ENCODE measurements around the gene LTBP3. TPM values are rescaled to one million over a fixed set of nuclear protein-coding genes. Genes with fewer than 3 reads are reported as not detected.

Gene LTBP3
- total and polyA plus RNA-seq, 12 donors = 40.2 to 362 (median 221) TPM

- no peak for DNase-seq
- no peak for TF ChIP-seq CTCF (IDR thresholded peaks at IDR 0.05)
- TF ChIP-seq POLR2A (IDR thresholded peaks at IDR 0.05) = no peak
- Histone ChIP-seq H3K4me1 (replicated peaks in 1 of 2) (peaks cover 3 to 28% of the 10 kb centered on the region in 2 donors), H3K36me3 (replicated peaks in 1 of 2) (peaks cover 0 to 27% of the 10 kb centered on the region in 2 donors), H3K27me3 (no peaks in the 10 kb centered on the region), H3K27ac (no peak overlapping the region), H3K9me3 (replicated peaks in 1 of 3) (no peaks in the 10 kb centered on the region), H3K4me3 (no peak overlapping the region)
- 81 to 89% (median 88%) methylated on average over 1 to 3 of the region's 3 CpGs for WGBS, 4 donors
- intact Hi-C loops (cut with DNase I) = no loop called here
Observed at GRCh38 chr11:65581928-65582327, 23.8 kb upstream of the LTBP3 start.

- H3K4me1 ChIP-seq (replicated peaks in 1 of 2) = peaks cover 6 to 24% of the 10 kb centered on the region in 2 donors
- H3K27me3 ChIP-seq = no peaks in the 10 kb centered on the region
- DNase-seq = no peak
- 85 to 97% (median 95%) methylated on average over 7 to 8 of the region's 8 CpGs for WGBS, 4 donors
- H3K9me3 ChIP-seq (replicated peaks in 1 of 3) = no peaks in the 10 kb centered on the region
- TF ChIP-seq CTCF (IDR thresholded peaks at IDR 0.05) (no peak), POLR2A (IDR thresholded peaks at IDR 0.05) (no peak)
- intact Hi-C loops (cut with DNase I) = no loop called here
- no peak overlapping the region for H3K4me3 ChIP-seq
- H3K36me3 ChIP-seq (replicated peaks in 1 of 2) = peaks cover 0 to 27% of the 10 kb centered on the region in 2 donors
- no peak overlapping the region for H3K27ac ChIP-seq
Observed at GRCh38 chr11:65580756-65581155, 22.6 kb upstream of the LTBP3 start.

- Histone ChIP-seq H3K27me3 (no peaks in the 10 kb centered on the region), H3K36me3 (replicated peaks in 1 of 2) (peaks cover 0 to 27% of the 10 kb centered on the region in 2 donors), H3K9me3 (replicated peaks in 1 of 3) (no peaks in the 10 kb centered on the region), H3K4me3 (no peak overlapping the region), H3K27ac (no peak overlapping the region), H3K4me1 (replicated peaks in 1 of 2) (peaks cover 6 to 24% of the 10 kb centered on the region in 2 donors)
- no peak for TF ChIP-seq CTCF (IDR thresholded peaks at IDR 0.05)
- no peak for TF ChIP-seq POLR2A (IDR thresholded peaks at IDR 0.05)
- DNase-seq = no peak
- WGBS, 4 donors = 80 to 95% (median 93%) methylated on average over 8 to 19 of the region's 19 CpGs
- intact Hi-C loops (cut with DNase I) = no loop called here
Observed at GRCh38 chr11:65580031-65580692, 22.0 kb upstream of the LTBP3 start.

GRCh38 chr11:65579291-65579690 is 21.1 kb upstream of the LTBP3 start:
- Histone ChIP-seq H3K36me3 (replicated peaks in 1 of 2) (peaks cover 0 to 27% of the 10 kb centered on the region in 2 donors), H3K27me3 (no peaks in the 10 kb centered on the region), H3K9me3 (replicated peaks in 1 of 3) (no peaks in the 10 kb centered on the region), H3K4me3 (no peak overlapping the region), H3K27ac (no peak overlapping the region), H3K4me1 (replicated peaks in 1 of 2) (peaks cover 11 to 30% of the 10 kb centered on the region in 2 donors)
- no peak for DNase-seq
- WGBS, 4 donors = 83 to 100% (median 90%) methylated on average over 1 to 4 of the region's 4 CpGs
- intact Hi-C loops (cut with DNase I) = no loop called here
- no peak for TF ChIP-seq POLR2A (IDR thresholded peaks at IDR 0.05)
- no peak for TF ChIP-seq CTCF (IDR thresholded peaks at IDR 0.05)

Data from adrenal gland (tissue), 12 donors.